H1 (cell line): ENCODE data around the gene TRIM10. TPM values are rescaled to one million over a fixed set of nuclear protein-coding genes. Genes with fewer than 3 reads are reported as not detected.

Source experiments
- CTCF ChIA-PET: fragments of 300-600 bp; sonication (Branson Sonifier 250); formaldehyde crosslinking; loops from one replicate; lab custom pipeline; 2021; ENCODE audit not compliant: partially characterized antibody; lab: Charles Lee
- POLR2A ChIA-PET: fragments of 300-600 bp; sonication (Branson Sonifier 250); formaldehyde crosslinking; loops from one replicate; lab custom pipeline; 2021; ENCODE audit warnings: inconsistent platforms; ENCODE audit not compliant: partially characterized antibody; lab: Charles Lee
- DNase-seq, 2 experiments: peaks; one replicate each; pipeline versions ENCODE4 v3.0.0 to v3.0.0-alpha.2; 2010 to 2022; ENCODE audit warnings: low spot score in 2 of 2, low read depth in 1 of 2, mixed read lengths in 1 of 2
- FAIRE-seq: peaks from 2 replicates; lab custom pipeline; 2011; peaks lifted over from hg19 to GRCh38; lab: Jason Lieb, UNC
- H2AFZ ChIP-seq: 2 replicates; pipeline ENCODE4 v1.8.1; 2012; ENCODE audit warnings: low read length, inconsistent platforms
- H2AK5ac ChIP-seq: 2 replicates; pipeline ENCODE4 v1.6.1; 2013; ENCODE audit warnings: low read depth, low read length
- H2BK120ac ChIP-seq: replicated peaks from 2 replicates; pipeline ENCODE3; 2013; ENCODE audit warnings: low read depth, low read length, inconsistent platforms
- H2BK12ac ChIP-seq: 2 replicates; pipeline ENCODE4 v1.6.1; 2013; ENCODE audit warnings: low read depth, low read length
- H2BK15ac ChIP-seq: 2 replicates; pipeline ENCODE4 v1.6.1; 2013; ENCODE audit warnings: low read length
- H2BK20ac ChIP-seq: 2 replicates; pipeline ENCODE4 v1.6.1; 2013; ENCODE audit warnings: low read length
- H2BK5ac ChIP-seq: 2 replicates; pipeline ENCODE4 v1.6.1; 2013; ENCODE audit warnings: low read depth, low read length
- H3K14ac ChIP-seq: 2 replicates; pipeline ENCODE4 v1.6.1; 2013; ENCODE audit warnings: inconsistent platforms; ENCODE audit not compliant: insufficient read length
- H3K18ac ChIP-seq: 2 replicates; pipeline ENCODE4 v1.6.1; 2013; ENCODE audit warnings: low read length; ENCODE audit errors: extremely low read depth
- H3K23ac ChIP-seq: 2 replicates; pipeline ENCODE4 v1.6.1; 2013; ENCODE audit warnings: inconsistent platforms; ENCODE audit not compliant: insufficient read length
- H3K23me2 ChIP-seq: 2 replicates; pipeline ENCODE4 v1.6.1; 2013; ENCODE audit warnings: low read depth, low read length
- H3K27ac ChIP-seq: 2 replicates; pipeline ENCODE4 v1.6.1; 2011; ENCODE audit warnings: low read depth, low read length, inconsistent platforms
- H3K27me3 ChIP-seq, 4 experiments: replicated peaks in 1 of 4; 1 replicate in 1 of 4; 2 replicates in 3 of 4; pipeline versions ENCODE4 v1.6.1 to v1.8.1; 2011 to 2013; ENCODE audit warnings: low read length in 3 of 4, mild to moderate bottlenecking in 3 of 4, inconsistent platforms in 2 of 4, mixed read lengths in 2 of 4, moderate library complexity in 1 of 4; ENCODE audit not compliant: control insufficient read depth in 3 of 4, insufficient read depth in 3 of 4; ENCODE audit errors: extremely low read depth in 1 of 4
- H3K36me3 ChIP-seq, 4 experiments: 2 replicates each; pipeline versions ENCODE4 v1.6.1 to v1.8.1; 2011 to 2013; ENCODE audit warnings: mild to moderate bottlenecking in 4 of 4, low read length in 3 of 4, moderate library complexity in 2 of 4, control low read depth in 1 of 4, inconsistent platforms in 1 of 4; ENCODE audit not compliant: insufficient read depth in 4 of 4, control insufficient read depth in 2 of 4
- H3K4ac ChIP-seq: replicated peaks from 2 replicates; pipeline ENCODE3; 2013; ENCODE audit warnings: low read length, low read depth, mixed read lengths, inconsistent platforms; ENCODE audit not compliant: insufficient read length
- H3K4me1 ChIP-seq, 4 experiments: replicated peaks in 1 of 4; 1 replicate in 1 of 4; 2 replicates in 3 of 4; pipeline versions ENCODE4 v1.6.1 to v1.8.1; 2011 to 2013; ENCODE audit warnings: low read length in 3 of 4, inconsistent platforms in 2 of 4, mixed read lengths in 1 of 4; ENCODE audit not compliant: insufficient read depth in 4 of 4, control insufficient read depth in 3 of 4
- H3K4me2 ChIP-seq, 2 experiments: 2 replicates each; pipeline versions ENCODE4 v1.6.1 to v1.8.1; 2011 to 2013; ENCODE audit warnings: low read depth in 2 of 2, low read length in 2 of 2, control low read depth in 1 of 2, inconsistent platforms in 1 of 2, mild to moderate bottlenecking in 1 of 2; ENCODE audit not compliant: insufficient read depth in 1 of 2
- H3K4me3 ChIP-seq, 4 experiments: fragments of 200-600, 300-600 bp in 1 of 4; sonication (generic), shearing (Covaris generic), sonication (Bioruptor Twin) in 1 of 4; 2 replicates each; pipeline versions ENCODE4 v1.5.1 to v1.8.1; 2011 to 2016; ENCODE audit warnings: low read length in 4 of 4, low read depth in 3 of 4, control low read depth in 2 of 4, inconsistent platforms in 2 of 4, mild to moderate bottlenecking in 2 of 4, mixed read lengths in 1 of 4, moderate library complexity in 1 of 4; ENCODE audit not compliant: insufficient read depth in 2 of 4; ENCODE audit errors: extremely low read depth in 1 of 4
- H3K56ac ChIP-seq: replicated peaks from 2 replicates; pipeline ENCODE3; 2013; ENCODE audit warnings: low read depth, mild to moderate bottlenecking, mixed read lengths, low read length, inconsistent platforms; ENCODE audit not compliant: insufficient read length
- H3K79me1 ChIP-seq: 2 replicates; pipeline ENCODE4 v1.6.1; 2013; ENCODE audit warnings: low read depth, low read length, control low read depth
- H3K79me2 ChIP-seq, 2 experiments: 2 replicates each; pipeline versions ENCODE4 v1.6.1 to v1.8.1; 2012 to 2013; ENCODE audit warnings: low read length in 2 of 2, mild to moderate bottlenecking in 2 of 2, inconsistent platforms in 1 of 2; ENCODE audit not compliant: insufficient read depth in 2 of 2, control insufficient read depth in 1 of 2
- H3K9ac ChIP-seq, 4 experiments: replicated peaks in 1 of 4; 1 replicate in 1 of 4; 2 replicates in 3 of 4; pipeline versions ENCODE4 v1.6.1 to v1.8.1; 2011 to 2013; ENCODE audit warnings: low read depth in 3 of 4, low read length in 3 of 4, control low read depth in 2 of 4, mild to moderate bottlenecking in 2 of 4, moderate library complexity in 2 of 4, inconsistent platforms in 1 of 4; ENCODE audit errors: extremely low read depth in 1 of 4
- H3K9me3 ChIP-seq, 2 experiments: 2 replicates each; pipeline versions ENCODE4 v1.6.1 to v1.8.1; 2012 to 2013; ENCODE audit warnings: mild to moderate bottlenecking in 2 of 2, moderate library complexity in 2 of 2, control low read depth in 1 of 2, inconsistent platforms in 1 of 2, low read depth in 1 of 2, low read length in 1 of 2, mixed read lengths in 1 of 2; ENCODE audit not compliant: insufficient read depth in 2 of 2
- H4K20me1 ChIP-seq, 2 experiments: replicated peaks in 1 of 2; 2 replicates each; pipeline versions ENCODE3 to v1.8.1; 2011 to 2013; ENCODE audit warnings: inconsistent platforms in 2 of 2, low read length in 2 of 2, mild to moderate bottlenecking in 1 of 2; ENCODE audit not compliant: insufficient read depth in 2 of 2, control insufficient read depth in 1 of 2
- H4K5ac ChIP-seq: 2 replicates; pipeline ENCODE4 v1.6.1; 2013; ENCODE audit warnings: low read length, low read depth, mixed read lengths, inconsistent platforms; ENCODE audit not compliant: insufficient read length
- H4K8ac ChIP-seq: 2 replicates; pipeline ENCODE4 v1.8.0; 2013; ENCODE audit warnings: mild to moderate bottlenecking, moderate library complexity, low read length, inconsistent platforms; ENCODE audit not compliant: insufficient read depth; ENCODE audit errors: extremely low read depth
- H4K91ac ChIP-seq: replicated peaks from 2 replicates; pipeline ENCODE3; 2013; ENCODE audit warnings: low read length, mixed read lengths, inconsistent platforms; ENCODE audit not compliant: insufficient read length
- ASH2L ChIP-seq: fragments of 200-600, 300-600 bp; sonication (generic); IDR thresholded peaks from one replicate; pipeline ENCODE4 v1.7.1; 2017; ENCODE audit warnings: low read length
- GABPA ChIP-seq: IDR thresholded peaks from 2 replicates; pipeline ENCODE4 v1.6.1; 2011; ENCODE audit warnings: mild to moderate bottlenecking, low read length, moderate library complexity, borderline replicate concordance; ENCODE audit not compliant: insufficient read depth
- HDAC2 ChIP-seq, 2 experiments: fragments of 300-600 bp in 1 of 2; sonication (generic) in 1 of 2; IDR thresholded peaks; 2 replicates each; pipeline ENCODE4 v1.6.1; 2011 to 2012; ENCODE audit warnings: low read depth in 2 of 2, low read length in 2 of 2, mild to moderate bottlenecking in 2 of 2, moderate library complexity in 2 of 2, borderline replicate concordance in 1 of 2, inconsistent platforms in 1 of 2
- NANOG ChIP-seq: IDR thresholded peaks from 2 replicates; pipeline ENCODE4 v1.6.1; 2011; ENCODE audit warnings: low read length, low read depth, mild to moderate bottlenecking, inconsistent platforms; ENCODE audit not compliant: insufficient read depth, poor library complexity, severe bottlenecking
- TAF1 ChIP-seq: IDR thresholded peaks from 2 replicates; pipeline ENCODE4 v1.6.1; 2011; ENCODE audit warnings: mild to moderate bottlenecking, low read depth, low read length
- TEAD4 ChIP-seq: IDR thresholded peaks from 2 replicates; pipeline ENCODE4 v1.6.1; 2012; ENCODE audit warnings: low read depth, low read length, inconsistent platforms, mixed read lengths
- ZNF274 ChIP-seq: IDR thresholded peaks from 2 replicates; pipeline ENCODE4 v1.7.0; 2012; ENCODE audit warnings: low read length, borderline replicate concordance; ENCODE audit errors: extremely low read depth
- WGBS, 2 experiments: shearing (Covaris generic) in 1 of 2; methylation state at CpG; one replicate each; pipeline versions ENCODE4 v1.1.6 to v1.1.7; 2013 to 2015; ENCODE audit warnings: low lambda C conversion rate in 2 of 2, mixed read lengths in 2 of 2, inconsistent platforms in 1 of 2, low coverage in 1 of 2, missing lambda C conversion rate in 1 of 2; ENCODE audit not compliant: insufficient replicate concordance in 2 of 2, insufficient coverage in 1 of 2, insufficient read length in 1 of 2; ENCODE audit errors: extremely low coverage in 1 of 2, missing lambda C conversion rate in 1 of 2; 5-methylcytosine and 5-hydroxymethylcytosine counted together
- polyA plus RNA-seq, 7 experiments: library from polyadenylated mRNA; depleted of rRNA in 3 of 7; stranded (reverse) in 5 of 7; unstranded in 2 of 7; fragments of >200 nt in 5 of 7; fragments of 200-250 nt in 2 of 7; gene quantifications; 1 replicate in 5 of 7; 2 replicates in 1 of 7; 4 replicates in 1 of 7; pipeline versions ENCODE4 v1.2.1 to v1.2.3, GENCODE V29; 2011 to 2013; ENCODE audit warnings: missing spikeins in 2 of 7, mixed read lengths in 2 of 7
- total RNA-seq: library from RNA; stranded (reverse); fragmentation: NEBNext Ultra II Directional; extraction: Animal tissue kit (Norgen Biotek cat#: 25700); gene quantifications from 2 replicates; pipeline ENCODE4 v1.2.1, GENCODE V29; 2021
- TF ChIP-seq, protein P1 (sequence below): IDR thresholded peaks from 2 replicates; pipeline ENCODE4 v1.6.1; 2012; ENCODE audit warnings: inconsistent platforms
- TF ChIP-seq, protein P2 (sequence below): IDR thresholded peaks from 2 replicates; pipeline ENCODE4 v1.6.1; 2012; ENCODE audit warnings: inconsistent platforms

TRIM10 gene
- total and polyA plus RNA-seq, 2 of the 8 experiments (the other 6 are each of a cell fraction or from before 2014, with no cell fraction given): 0.06 TPM; not detected in 1

- no peak overlapping the region for H4K5ac ChIP-seq
- no peaks in the 10 kb centered on the region for H3K36me3 ChIP-seq
- peaks cover 0 to 4% (median 3%) of the 10 kb centered on the region in 4 experiments; a peak in 4 of 7 replicates for H3K4me1 ChIP-seq
- no peak overlapping the region for H2BK120ac ChIP-seq
- H2BK20ac ChIP-seq: no peak overlapping the region
- H3K27me3 ChIP-seq: peaks cover 7 to 32% (median 26%) of the 10 kb centered on the region in 4 experiments
- H4K91ac ChIP-seq: no peak overlapping the region
- no peaks in the 10 kb centered on the region for H3K79me1 ChIP-seq
- no peak overlapping the region for H3K14ac ChIP-seq
- no peak overlapping the region for H3K56ac ChIP-seq
- 11% methylated on average over 39 of the region's 62 CpGs; no CpG with 5 or more reads in 1 of the 2 experiments for WGBS, 2 experiments
- peaks cover 4% of the 10 kb centered on the region; the same call in 1 of the 2 replicates for H3K23me2 ChIP-seq
- ChIA-PET POLR2A (interaction anchor here (1.2 kb wide), 1 partner anchor 35 kb away, joined by 3 read pairs; no protein-coding TSS in a partner anchor), CTCF (interaction anchor here (0.9 to 3.1 kb wide), 4 partner anchors 67 to 97 kb away, joined by 3 to 22 read pairs (median 8); partner anchors contain the start of gene RNF39)
- no peak overlapping the region for H3K4ac ChIP-seq
- H2BK15ac ChIP-seq: peak overlapping the region; percentile 95; the same call in 1 of the 2 replicates
- H3K9ac ChIP-seq: 0 out of 7 replicates have a peak overlapping the region, but pooled peaks of 1 of the 4 experiments have one; percentile 19
- H3K79me2 ChIP-seq: no peaks in the 10 kb centered on the region
- no peaks in the 10 kb centered on the region for H3K9me3 ChIP-seq
- H3K27ac ChIP-seq: no peak overlapping the region
- no peak for FAIRE-seq
- H2BK12ac ChIP-seq: peak overlapping the region; percentile 51; the same call in 1 of the 2 replicates
- DNase-seq: peak; percentile 31 to 74
- H2AK5ac ChIP-seq: no peak overlapping the region
- H4K20me1 ChIP-seq: no peaks in the 10 kb centered on the region
- peak overlapping the region; percentile 64; the same call in 1 of the 2 replicates for H3K18ac ChIP-seq
- no peak overlapping the region; the same call in 1 of the 2 replicates for H2BK5ac ChIP-seq
- peak overlapping the region; percentile 17 to 57 (median 32); a peak in 7 of 8 replicates for H3K4me3 ChIP-seq
- no peak overlapping the region for H3K23ac ChIP-seq
- H2AFZ ChIP-seq: peak overlapping the region; percentile 81; the same call in 1 of the 2 replicates
- H3K4me2 ChIP-seq: peak overlapping the region; percentile 73 to 87
- peak overlapping the region; percentile 73 for H4K8ac ChIP-seq
- TF ChIP-seq NANOG (no peak), TAF1 (0 out of 2 replicates have a peak, but pooled peaks have one; percentile 20), GABPA (no peak), HDAC2 (IDR thresholded peaks at IDR 0.05; ENCODE audit: borderline replicate concordance in 1 of 2, low read depth in 2 of 2, low read length in 2 of 2) (peak in 1 of 2 experiments; percentile 76; a peak in 2 of 4 replicates), ASH2L (peak; percentile 64), ZNF274 (no peak), TEAD4 (0 out of 2 replicates have a peak, but pooled peaks have one; percentile 35)
- TF ChIP-seq, protein P1, sequence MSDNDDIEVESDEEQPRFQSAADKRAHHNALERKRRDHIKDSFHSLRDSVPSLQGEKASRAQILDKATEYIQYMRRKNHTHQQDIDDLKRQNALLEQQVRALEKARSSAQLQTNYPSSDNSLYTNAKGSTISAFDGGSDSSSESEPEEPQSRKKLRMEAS: peak; percentile 98
- TF ChIP-seq, protein P2, sequence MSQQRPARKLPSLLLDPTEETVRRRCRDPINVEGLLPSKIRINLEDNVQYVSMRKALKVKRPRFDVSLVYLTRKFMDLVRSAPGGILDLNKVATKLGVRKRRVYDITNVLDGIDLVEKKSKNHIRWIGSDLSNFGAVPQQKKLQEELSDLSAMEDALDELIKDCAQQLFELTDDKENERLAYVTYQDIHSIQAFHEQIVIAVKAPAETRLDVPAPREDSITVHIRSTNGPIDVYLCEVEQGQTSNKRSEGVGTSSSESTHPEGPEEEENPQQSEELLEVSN: peak; percentile 98
These were observed 10.9 kb upstream of the TRIM10 start for GRCh38 chr6:30171677-30172471.
